Liver (tissue), 9 donors: ENCODE results near the gene SLC6A16. TPM values are rescaled to one million over a fixed set of nuclear protein-coding genes. Genes with fewer than 3 reads are reported as not detected.

ENCODE experiments used
- DNase-seq: peaks from one replicate; pipeline ENCODE4 v3.0.0-alpha.2; 2017; ENCODE audit warnings: low spot score
- H3K27ac ChIP-seq, 2 donors: one replicate each; pipeline ENCODE4 v1.7.0; 2013; ENCODE audit warnings: inconsistent platforms in 2 of 2, low read length in 2 of 2, control low read depth in 1 of 2, low read depth in 1 of 2, mild to moderate bottlenecking in 1 of 2
- H3K27me3 ChIP-seq, 4 donors: one replicate each; pipeline versions ENCODE4 v1.6.1 to v1.7.0; 2013; ENCODE audit warnings: low read length in 3 of 4, inconsistent platforms in 1 of 4, mild to moderate bottlenecking in 1 of 4, moderate library complexity in 1 of 4; ENCODE audit not compliant: control insufficient read depth in 4 of 4, insufficient read depth in 4 of 4
- H3K36me3 ChIP-seq, 4 donors: one replicate each; pipeline versions ENCODE4 v1.6.1 to v1.7.0; 2013; ENCODE audit warnings: low read length in 3 of 4, mild to moderate bottlenecking in 3 of 4, low read depth in 1 of 4, moderate library complexity in 1 of 4; ENCODE audit not compliant: control insufficient read depth in 4 of 4, insufficient read depth in 3 of 4
- H3K4me1 ChIP-seq, 4 donors: one replicate each; pipeline versions ENCODE4 v1.6.1 to v1.7.0; 2013; ENCODE audit warnings: low read length in 3 of 4, mild to moderate bottlenecking in 3 of 4, moderate library complexity in 1 of 4; ENCODE audit not compliant: control insufficient read depth in 4 of 4, insufficient read depth in 4 of 4
- H3K4me3 ChIP-seq, 3 donors: one replicate each; pipeline versions ENCODE4 v1.6.1 to v1.7.0; 2013; ENCODE audit warnings: low read length in 3 of 3, control low read depth in 1 of 3, low read depth in 1 of 3, mild to moderate bottlenecking in 1 of 3
- H3K9ac ChIP-seq, 2 donors: one replicate each; pipeline ENCODE4 v1.7.0; 2013; ENCODE audit warnings: low read length in 2 of 2, mild to moderate bottlenecking in 2 of 2, moderate library complexity in 2 of 2, control low read depth in 1 of 2, low read depth in 1 of 2
- H3K9me3 ChIP-seq, 4 donors: one replicate each; pipeline versions ENCODE4 v1.6.1 to v1.7.0; 2013; ENCODE audit warnings: low read length in 3 of 4; ENCODE audit not compliant: control insufficient read depth in 4 of 4
- GABPA ChIP-seq, 2 donors: IDR thresholded peaks in 1 of 2; conservative IDR thresholded peaks in 1 of 2; 2 replicates each; pipeline ENCODE4 v1.6.1; 2016; ENCODE audit warnings: antibody characterized with exemption in 2 of 2, mild to moderate bottlenecking in 1 of 2, moderate library complexity in 1 of 2
- HNF4A ChIP-seq, 2 donors: conservative IDR thresholded peaks; 2 replicates each; pipeline ENCODE4 v1.6.1; 2016; ENCODE audit warnings: antibody characterized with exemption in 2 of 2, mild to moderate bottlenecking in 2 of 2
- HNF4G ChIP-seq: IDR thresholded peaks from 2 replicates; pipeline ENCODE4 v1.6.1; 2016; ENCODE audit warnings: antibody characterized with exemption
- JUND ChIP-seq, 2 donors: IDR thresholded peaks; 2 replicates each; pipeline ENCODE4 v1.6.1; 2016; ENCODE audit warnings: antibody characterized with exemption in 2 of 2
- NR2F2 ChIP-seq: IDR thresholded peaks from 2 replicates; pipeline ENCODE4 v1.6.1; 2016; ENCODE audit warnings: antibody characterized with exemption
- RAD21 ChIP-seq, 2 donors: IDR thresholded peaks; 2 replicates each; pipeline ENCODE4 v1.6.1; 2016; ENCODE audit warnings: antibody characterized with exemption in 2 of 2, mild to moderate bottlenecking in 2 of 2
- SP1 ChIP-seq: IDR thresholded peaks from 2 replicates; pipeline ENCODE4 v1.6.1; 2018; ENCODE audit warnings: antibody characterized with exemption, mild to moderate bottlenecking
- TAF1 ChIP-seq: conservative IDR thresholded peaks from 2 replicates; pipeline ENCODE4 v1.6.1; 2016; ENCODE audit warnings: antibody characterized with exemption, mild to moderate bottlenecking
- WGBS: extraction: QIAGEN DNeasy Blood & Tissue Kit; methylation state at CpG from one replicate; pipeline ENCODE4 v1.1.7; 2013; 5-methylcytosine and 5-hydroxymethylcytosine counted together
- polyA plus RNA-seq, 2 donors: library from polyadenylated mRNA; stranded (reverse) in 1 of 2; unstranded in 1 of 2; fragments of 200-250 nt in 1 of 2; fragments of >200 nt in 1 of 2; fragmentation: Nextera tagmentation in 1 of 2; extraction: Ambion mirVana in 1 of 2; gene quantifications; one replicate each; pipeline versions ENCODE4 v1.2.1 to v1.2.3, GENCODE V29; 2013 to 2015
- total RNA-seq, 2 donors: library from RNA; depleted of rRNA; stranded (reverse); fragments of >200 nt; gene quantifications; one replicate each; pipeline ENCODE4 v1.2.3, GENCODE V29; 2014
- TF ChIP-seq, protein P1 (sequence below): IDR thresholded peaks from 2 replicates; pipeline ENCODE4 v1.6.1; 2016; ENCODE audit warnings: antibody characterized with exemption
- TF ChIP-seq, protein P2 (sequence below): IDR thresholded peaks from 2 replicates; pipeline ENCODE4 v1.6.1; 2016; ENCODE audit warnings: antibody characterized with exemption, mild to moderate bottlenecking
- TF ChIP-seq, protein P3 (sequence below): fragments of 150-350 bp; IDR thresholded peaks from 2 replicates; pipeline ENCODE4 v1.5.1; 2017; ENCODE audit warnings: improper control_type of control experiment, low read depth, low read length; ENCODE audit not compliant: missing input control
- donor health status: healthy.
- donor health status: healthy.
- donor health status: healthy.
- donor health status: healthy.
- donor health status: healthy.

The SLC6A16 gene
- total and polyA plus RNA-seq, 4 donors = 0.19 to 2.7 (median 1.5) TPM

DNA sequence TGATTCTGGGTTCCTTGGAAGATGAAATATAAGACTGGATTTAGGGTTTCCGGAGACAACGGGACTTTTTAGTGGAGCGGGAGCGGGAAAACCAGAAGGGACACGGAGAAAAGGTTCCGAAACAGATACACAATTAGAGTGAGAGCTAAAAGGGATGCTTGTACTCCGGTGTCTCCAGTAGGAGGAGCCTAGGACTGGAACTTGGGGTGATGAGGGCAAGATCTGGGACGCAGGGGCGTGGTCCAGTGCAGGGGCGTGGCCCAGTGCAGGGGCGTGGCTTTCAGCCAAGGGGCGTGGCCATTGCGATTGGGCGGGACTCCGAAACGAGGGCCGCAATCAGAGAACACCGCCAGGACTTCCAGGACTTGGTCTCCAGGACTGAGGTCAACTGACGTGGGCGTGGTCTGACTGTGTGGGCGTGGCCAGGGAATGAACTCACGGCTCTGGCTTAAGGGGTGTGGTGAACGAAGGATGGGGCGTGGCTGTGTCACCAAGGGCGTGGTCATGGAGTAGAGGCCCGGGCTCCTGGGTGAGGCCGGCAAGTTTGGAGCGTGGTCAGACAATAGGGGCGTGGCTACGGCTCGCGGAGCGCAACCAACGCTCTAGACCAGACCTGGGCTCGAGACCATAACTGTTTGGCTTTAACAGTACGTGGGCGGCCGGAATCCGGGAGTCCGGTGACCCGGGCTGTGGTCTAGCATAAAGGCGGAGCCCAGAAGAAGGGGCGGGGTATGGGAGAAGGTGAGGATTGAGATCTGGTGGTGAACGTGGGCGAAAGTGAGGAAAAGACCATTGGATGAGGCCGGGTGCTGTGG lies 38.5 kb upstream of the SLC6A16 start, which contains the start of gene DKKL1 (continued):
- TF ChIP-seq NR2F2 (peak; percentile 66), GABPA (IDR thresholded peaks at IDR 0.05 in 1 of 2, conservative IDR thresholded peaks at IDR 0.05 in 1 of 2) (no peak), SP1 (peak; percentile 93), HNF4G (no peak)
- TF ChIP-seq, protein P1, sequence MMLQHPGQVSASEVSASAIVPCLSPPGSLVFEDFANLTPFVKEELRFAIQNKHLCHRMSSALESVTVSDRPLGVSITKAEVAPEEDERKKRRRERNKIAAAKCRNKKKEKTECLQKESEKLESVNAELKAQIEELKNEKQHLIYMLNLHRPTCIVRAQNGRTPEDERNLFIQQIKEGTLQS = no peak

DNA sequence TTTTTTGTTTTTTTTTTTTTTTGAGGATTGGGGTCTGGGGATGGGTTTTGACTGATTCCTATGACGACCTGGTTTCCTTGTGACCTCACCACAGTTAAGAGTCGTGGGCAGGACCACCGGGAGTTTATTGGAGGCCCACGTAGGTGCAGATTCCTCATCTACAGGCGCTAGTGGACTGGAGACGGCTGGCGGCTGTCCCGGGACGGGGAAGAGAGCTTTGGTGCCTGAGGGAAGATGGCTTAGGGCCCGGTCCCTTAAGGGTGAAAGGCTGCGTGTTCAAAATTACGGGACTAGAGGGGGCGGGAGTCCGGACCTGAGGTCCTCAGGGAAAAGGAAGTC lies 37.9 kb upstream of the SLC6A16 start:
- Histone ChIP-seq H3K4me3 (peak overlapping the region in 2 of 3 donors; percentile 2 to 4), H3K27ac (peak overlapping the region; percentile 78 to 88), H3K4me1 (peaks cover 5 to 20% (median 9%) of the 10 kb centered on the region in 4 donors), H3K27me3 (no peaks in the 10 kb centered on the region), H3K9me3 (no peaks in the 10 kb centered on the region), H3K9ac (peak overlapping the region in 1 of 2 donors; percentile 45), H3K36me3 (no peaks in the 10 kb centered on the region)
- TF ChIP-seq SP1 (no peak), NR2F2 (no peak), HNF4A (conservative IDR thresholded peaks at IDR 0.05) (no peak), TAF1 (no peak), JUND (IDR thresholded peaks at IDR 0.05) (no peak), RAD21 (IDR thresholded peaks at IDR 0.05) (no peak)
- TF ChIP-seq, protein P2, sequence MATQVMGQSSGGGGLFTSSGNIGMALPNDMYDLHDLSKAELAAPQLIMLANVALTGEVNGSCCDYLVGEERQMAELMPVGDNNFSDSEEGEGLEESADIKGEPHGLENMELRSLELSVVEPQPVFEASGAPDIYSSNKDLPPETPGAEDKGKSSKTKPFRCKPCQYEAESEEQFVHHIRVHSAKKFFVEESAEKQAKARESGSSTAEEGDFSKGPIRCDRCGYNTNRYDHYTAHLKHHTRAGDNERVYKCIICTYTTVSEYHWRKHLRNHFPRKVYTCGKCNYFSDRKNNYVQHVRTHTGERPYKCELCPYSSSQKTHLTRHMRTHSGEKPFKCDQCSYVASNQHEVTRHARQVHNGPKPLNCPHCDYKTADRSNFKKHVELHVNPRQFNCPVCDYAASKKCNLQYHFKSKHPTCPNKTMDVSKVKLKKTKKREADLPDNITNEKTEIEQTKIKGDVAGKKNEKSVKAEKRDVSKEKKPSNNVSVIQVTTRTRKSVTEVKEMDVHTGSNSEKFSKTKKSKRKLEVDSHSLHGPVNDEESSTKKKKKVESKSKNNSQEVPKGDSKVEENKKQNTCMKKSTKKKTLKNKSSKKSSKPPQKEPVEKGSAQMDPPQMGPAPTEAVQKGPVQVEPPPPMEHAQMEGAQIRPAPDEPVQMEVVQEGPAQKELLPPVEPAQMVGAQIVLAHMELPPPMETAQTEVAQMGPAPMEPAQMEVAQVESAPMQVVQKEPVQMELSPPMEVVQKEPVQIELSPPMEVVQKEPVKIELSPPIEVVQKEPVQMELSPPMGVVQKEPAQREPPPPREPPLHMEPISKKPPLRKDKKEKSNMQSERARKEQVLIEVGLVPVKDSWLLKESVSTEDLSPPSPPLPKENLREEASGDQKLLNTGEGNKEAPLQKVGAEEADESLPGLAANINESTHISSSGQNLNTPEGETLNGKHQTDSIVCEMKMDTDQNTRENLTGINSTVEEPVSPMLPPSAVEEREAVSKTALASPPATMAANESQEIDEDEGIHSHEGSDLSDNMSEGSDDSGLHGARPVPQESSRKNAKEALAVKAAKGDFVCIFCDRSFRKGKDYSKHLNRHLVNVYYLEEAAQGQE = no peak
- TF ChIP-seq, protein P1 = no peak
- TF ChIP-seq, protein P3, sequence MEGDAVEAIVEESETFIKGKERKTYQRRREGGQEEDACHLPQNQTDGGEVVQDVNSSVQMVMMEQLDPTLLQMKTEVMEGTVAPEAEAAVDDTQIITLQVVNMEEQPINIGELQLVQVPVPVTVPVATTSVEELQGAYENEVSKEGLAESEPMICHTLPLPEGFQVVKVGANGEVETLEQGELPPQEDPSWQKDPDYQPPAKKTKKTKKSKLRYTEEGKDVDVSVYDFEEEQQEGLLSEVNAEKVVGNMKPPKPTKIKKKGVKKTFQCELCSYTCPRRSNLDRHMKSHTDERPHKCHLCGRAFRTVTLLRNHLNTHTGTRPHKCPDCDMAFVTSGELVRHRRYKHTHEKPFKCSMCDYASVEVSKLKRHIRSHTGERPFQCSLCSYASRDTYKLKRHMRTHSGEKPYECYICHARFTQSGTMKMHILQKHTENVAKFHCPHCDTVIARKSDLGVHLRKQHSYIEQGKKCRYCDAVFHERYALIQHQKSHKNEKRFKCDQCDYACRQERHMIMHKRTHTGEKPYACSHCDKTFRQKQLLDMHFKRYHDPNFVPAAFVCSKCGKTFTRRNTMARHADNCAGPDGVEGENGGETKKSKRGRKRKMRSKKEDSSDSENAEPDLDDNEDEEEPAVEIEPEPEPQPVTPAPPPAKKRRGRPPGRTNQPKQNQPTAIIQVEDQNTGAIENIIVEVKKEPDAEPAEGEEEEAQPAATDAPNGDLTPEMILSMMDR = no peak
- 1% methylated on average over 14 of the region's 14 CpGs for WGBS
- DNase-seq = no peak
